Esophagus squamous epithelium (tissue), 5 donors: ENCODE results near the gene AIG1. TPM values are rescaled to one million over a fixed set of nuclear protein-coding genes. Genes with fewer than 3 reads are reported as not detected.

Experiments used
- DNase-seq: peaks from one replicate; lab custom pipeline; 2025; lab: John Stamatoyannopoulos, UW
- H3K27ac ChIP-seq, 4 donors: fragments of 200-600 bp; sonication (generic); one replicate each; pipeline ENCODE4 v1.5.1; 2016 to 2019; ENCODE audit warnings: mild to moderate bottlenecking in 1 of 4
- H3K27me3 ChIP-seq, 4 donors: fragments of 200-600 bp; sonication (generic); 1 replicate in 3 of 4; 2 replicates in 1 of 4; pipeline versions ENCODE4 v1.5.1 to v1.6.0; 2017 to 2021; ENCODE audit warnings: antibody characterized with exemption in 1 of 4
- H3K36me3 ChIP-seq, 3 donors: fragments of 200-600 bp; sonication (generic); one replicate each; pipeline ENCODE4 v1.5.1; 2016 to 2019
- H3K4me1 ChIP-seq, 3 donors: fragments of 200-600 bp; sonication (generic); one replicate each; pipeline ENCODE4 v1.5.1; 2017 to 2019
- H3K4me3 ChIP-seq, 4 donors: fragments of 200-600 bp; sonication (generic); 1 replicate in 3 of 4; 2 replicates in 1 of 4; pipeline ENCODE4 v1.5.1; 2016 to 2019; ENCODE audit warnings: mild to moderate bottlenecking in 2 of 4, moderate library complexity in 1 of 4
- H3K9me3 ChIP-seq, 3 donors: fragments of 200-600 bp; sonication (generic); one replicate each; pipeline ENCODE4 v1.5.1; 2016 to 2019
- CTCF ChIP-seq, 6 experiments: fragments of 450-650 bp in 4 of 6; fragments of 200-600 bp in 2 of 6; sonication (generic) in 2 of 6; IDR thresholded peaks; one replicate each; pipeline ENCODE4 v1.5.1; 2016 to 2019; ENCODE audit warnings: antibody characterized with exemption in 6 of 6, mild to moderate bottlenecking in 4 of 6, moderate library complexity in 4 of 6
- POLR2A ChIP-seq, 4 donors: fragments of 450-650 bp; IDR thresholded peaks; one replicate each; pipeline ENCODE4 v1.6.1; 2017; ENCODE audit warnings: antibody characterized with exemption in 4 of 4, mild to moderate bottlenecking in 4 of 4, moderate library complexity in 3 of 4
- WGBS, 2 donors: methylation state at CpG; one replicate each; pipeline ENCODE4 v1.1.5; 2018; 5-methylcytosine and 5-hydroxymethylcytosine counted together
- intact Hi-C: fragments of 100-400 bp; cut with DNase I; formaldehyde crosslinking; loops from one replicate; pipeline ENCODE4 v1.15.0; 2022
- total RNA-seq, 4 donors: library from RNA; depleted of rRNA; stranded (reverse); fragments of >200 nt; gene quantifications; one replicate each; pipeline ENCODE4 v1.1.0, GENCODE V29; 2016
- donor health status: DM: yes; HTN: yes; CAD: no.

Gene AIG1
- total RNA-seq, 4 donors from 2014 or later: 29.1 to 30.5 (median 29.9) TPM

DNA sequence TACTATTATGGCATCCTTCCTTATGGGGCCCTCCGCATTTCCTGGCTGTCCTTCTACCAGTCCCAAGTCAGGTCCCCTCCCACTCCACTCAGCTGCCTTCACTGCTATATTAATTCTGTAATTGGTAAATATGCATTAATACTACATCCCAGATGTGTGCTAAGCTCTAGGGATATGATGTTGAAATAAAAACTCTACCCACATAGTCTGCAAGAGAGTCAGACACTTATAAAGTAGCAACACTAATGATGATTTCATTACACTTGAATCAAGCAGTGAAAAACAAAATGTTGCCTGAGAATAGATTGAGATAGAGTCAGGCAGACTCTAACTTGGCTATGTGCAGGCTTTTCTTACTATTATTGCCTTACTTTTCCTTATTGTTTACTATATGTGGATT lies 62.4 kb downstream of the AIG1 start:
- TF ChIP-seq POLR2A (IDR thresholded peaks at IDR 0.05): no peak
- TF ChIP-seq CTCF (IDR thresholded peaks at IDR 0.05): no peak
- peaks cover 0 to 11% (median 0%) of the 10 kb centered on the region in 3 donors for H3K9me3 ChIP-seq
- no peak for DNase-seq
- WGBS, 2 donors: 93 to 100% methylated on average over 1 of the region's 1 CpG
- peaks cover 0 to 12% (median 0%) of the 10 kb centered on the region in 3 donors for H3K36me3 ChIP-seq
- H3K27ac ChIP-seq: no peak overlapping the region
- H3K4me1 ChIP-seq: no peaks in the 10 kb centered on the region
- H3K27me3 ChIP-seq: no peaks in the 10 kb centered on the region
- intact Hi-C loops: no loop called here
- H3K4me3 ChIP-seq: no peak overlapping the region

DNA sequence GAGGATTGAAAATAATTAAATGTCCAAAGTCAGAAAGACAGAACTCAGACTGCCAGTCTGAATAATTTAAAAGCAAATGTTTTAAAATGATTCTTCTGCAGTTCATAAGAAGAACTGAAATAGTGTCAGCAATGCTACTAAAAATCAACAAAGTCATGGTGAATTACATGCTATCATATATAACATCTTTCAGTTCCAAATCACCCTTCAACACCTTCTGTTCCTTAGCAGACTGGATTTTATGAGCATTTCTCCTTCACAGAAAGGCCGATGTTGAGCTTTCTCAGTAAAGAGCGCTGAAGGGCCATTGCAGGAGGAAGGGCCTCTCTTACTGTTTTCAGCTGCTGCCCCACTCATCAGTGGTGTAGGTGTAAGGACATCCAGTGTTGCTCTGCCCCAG lies 63.3 kb downstream of the AIG1 start:
- H3K4me3 ChIP-seq: no peak overlapping the region
- H3K36me3 ChIP-seq: peaks cover 0 to 19% (median 0%) of the 10 kb centered on the region in 3 donors
- DNase-seq: no peak
- 100% methylated on average over 2 of the region's 2 CpGs for WGBS, 2 donors
- no peaks in the 10 kb centered on the region for H3K27me3 ChIP-seq
- H3K9me3 ChIP-seq: peaks cover 0 to 11% (median 0%) of the 10 kb centered on the region in 3 donors
- no peak overlapping the region for H3K27ac ChIP-seq
- no peaks in the 10 kb centered on the region for H3K4me1 ChIP-seq
- intact Hi-C loops: no loop called here
- TF ChIP-seq POLR2A (IDR thresholded peaks at IDR 0.05) (no peak), CTCF (IDR thresholded peaks at IDR 0.05) (no peak)

DNA sequence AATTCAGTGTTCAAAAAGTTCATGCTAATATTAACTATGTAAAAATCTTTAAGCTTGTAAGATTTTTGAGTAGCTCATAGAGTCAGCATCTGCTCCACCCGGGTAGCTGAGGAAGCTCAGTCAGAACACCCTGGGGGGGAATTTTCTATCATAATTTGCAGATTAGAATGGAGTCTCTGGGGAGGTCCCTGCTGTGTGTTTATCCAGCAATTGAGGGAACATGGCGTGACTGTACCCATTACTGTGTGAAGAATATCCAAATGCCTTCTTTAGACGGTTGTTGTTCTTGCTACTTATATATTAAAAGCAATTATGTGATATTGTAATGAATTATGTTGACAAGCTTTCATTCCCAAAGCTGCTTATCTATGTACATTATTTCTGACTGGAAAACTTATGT lies 64.8 kb downstream of the AIG1 start:
- Histone ChIP-seq H3K4me1 (no peaks in the 10 kb centered on the region), H3K9me3 (peaks cover 0 to 10% (median 2%) of the 10 kb centered on the region in 3 donors), H3K27ac (no peak overlapping the region), H3K36me3 (peaks cover 0 to 19% (median 0%) of the 10 kb centered on the region in 3 donors), H3K4me3 (no peak overlapping the region), H3K27me3 (no peaks in the 10 kb centered on the region)
- 72 to 80% methylated on average over 3 of the region's 3 CpGs for whole genome bisulfite sequencing, 2 donors
- intact Hi-C loops: no loop called here
- no peak for DNase-seq
- no peak for TF ChIP-seq POLR2A (IDR thresholded peaks at IDR 0.05)
- TF ChIP-seq CTCF (IDR thresholded peaks at IDR 0.05): no peak

GRCh38 chr6:143125864-143126573 lies 65.3 kb downstream of the AIG1 start:
- 91 to 93% methylated on average over 12 of the region's 12 CpGs for WGBS, 2 donors
- no peaks in the 10 kb centered on the region for H3K27me3 ChIP-seq
- H3K9me3 ChIP-seq: peaks cover 0 to 11% (median 8%) of the 10 kb centered on the region in 3 donors
- no peak for TF ChIP-seq POLR2A (IDR thresholded peaks at IDR 0.05)
- TF ChIP-seq CTCF (IDR thresholded peaks at IDR 0.05): no peak
- no peak overlapping the region for H3K27ac ChIP-seq
- H3K4me1 ChIP-seq: no peaks in the 10 kb centered on the region
- intact Hi-C loops: no loop called here
- no peak for DNase-seq
- H3K36me3 ChIP-seq: peaks cover 0 to 15% (median 0%) of the 10 kb centered on the region in 3 donors
- H3K4me3 ChIP-seq: no peak overlapping the region

DNA sequence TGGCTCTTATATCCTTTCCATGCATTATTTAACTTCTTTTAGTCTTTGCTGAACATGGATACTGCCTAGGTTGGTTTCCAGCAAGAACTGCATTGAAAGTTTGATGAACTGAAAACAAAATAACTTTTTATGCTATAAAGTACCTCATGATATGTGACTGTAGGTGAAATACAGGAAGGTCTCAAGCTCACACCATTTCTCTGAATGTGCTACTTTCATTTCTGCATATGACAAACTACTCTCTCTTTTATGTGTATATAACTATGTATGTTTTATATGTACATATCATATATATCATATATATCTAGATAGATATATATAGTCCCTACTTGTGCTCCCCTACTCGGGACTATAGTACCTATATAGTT lies 65.9 kb downstream of the AIG1 start:
- H3K27me3 ChIP-seq: no peaks in the 10 kb centered on the region
- no peak overlapping the region for H3K4me3 ChIP-seq
- no peak for TF ChIP-seq CTCF (IDR thresholded peaks at IDR 0.05)
- TF ChIP-seq POLR2A (IDR thresholded peaks at IDR 0.05): no peak
- 79 to 88% methylated on average over 1 of the region's 1 CpG for WGBS, 2 donors
- intact Hi-C loops: no loop called here
- H3K27ac ChIP-seq: no peak overlapping the region
- DNase-seq: no peak
- H3K4me1 ChIP-seq: no peaks in the 10 kb centered on the region
- H3K9me3 ChIP-seq: peaks cover 0 to 16% (median 10%) of the 10 kb centered on the region in 3 donors
- H3K36me3 ChIP-seq: peaks cover 0 to 18% (median 0%) of the 10 kb centered on the region in 3 donors
